ENCODE results near the gene ANKIB1.

Gene ANKIB1

DNA sequence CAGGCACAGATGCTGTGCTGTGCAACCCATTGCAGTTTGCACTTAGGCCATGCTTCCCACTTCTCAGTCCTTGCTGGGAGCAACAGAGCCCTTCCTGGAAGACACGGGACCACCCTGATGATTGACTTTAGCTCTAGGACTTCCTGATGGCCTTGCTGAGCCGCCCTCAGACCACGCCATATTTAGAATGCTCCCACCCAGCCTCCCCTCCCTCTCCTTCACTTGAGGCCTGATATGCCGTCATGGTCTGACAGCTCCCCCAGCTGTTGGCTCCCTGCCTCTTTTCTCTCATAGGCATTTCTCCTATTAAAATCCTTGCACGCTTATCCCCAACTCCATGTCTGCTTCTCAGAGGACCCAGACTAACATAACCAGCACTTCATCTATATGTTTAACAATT is 172.1 kb downstream of the ANKIB1 start:
- Histone ChIP-seq H3K9me3 (ENCODE audit: insufficient read depth, low read depth, low read length) (no peaks in the 10 kb centered on the region), H3K4me2 (ENCODE audit: low read depth, low read length, poor library complexity, severe bottlenecking) (no peak overlapping the region), H3K4me3 (ENCODE audit: low read length, poor library complexity, severe bottlenecking) (no peak overlapping the region), H3K79me2 (ENCODE audit: insufficient read depth, low read length) (no peaks in the 10 kb centered on the region), H3K27me3 (ENCODE audit: insufficient read depth, low read length, poor library complexity, severe bottlenecking) (peaks cover 36% of the 10 kb centered on the region), H3K4me1 (ENCODE audit: insufficient read depth, low read length, poor library complexity, severe bottlenecking) (peaks cover 9% of the 10 kb centered on the region), H2AFZ (ENCODE audit: low read length) (no peak overlapping the region), H4K20me1 (ENCODE audit: insufficient read depth, low read length, poor library complexity, severe bottlenecking) (no peaks in the 10 kb centered on the region), H3K9me2 (replicated peaks; ENCODE audit: low read depth, low read length) (no peaks in the 10 kb centered on the region), H3F3A (ENCODE audit: low read depth) (no peaks in the 10 kb centered on the region), H3K9ac (ENCODE audit: low read depth, low read length, poor library complexity, severe bottlenecking) (no peak overlapping the region), H3K36me3 (ENCODE audit: insufficient read depth, low read length) (no peaks in the 10 kb centered on the region)
- TF ChIP-seq EZH2phosphoT487 (IDR thresholded peaks at IDR 0.05; ENCODE audit: borderline replicate concordance): no peak
- TF ChIP-seq, protein P1, sequence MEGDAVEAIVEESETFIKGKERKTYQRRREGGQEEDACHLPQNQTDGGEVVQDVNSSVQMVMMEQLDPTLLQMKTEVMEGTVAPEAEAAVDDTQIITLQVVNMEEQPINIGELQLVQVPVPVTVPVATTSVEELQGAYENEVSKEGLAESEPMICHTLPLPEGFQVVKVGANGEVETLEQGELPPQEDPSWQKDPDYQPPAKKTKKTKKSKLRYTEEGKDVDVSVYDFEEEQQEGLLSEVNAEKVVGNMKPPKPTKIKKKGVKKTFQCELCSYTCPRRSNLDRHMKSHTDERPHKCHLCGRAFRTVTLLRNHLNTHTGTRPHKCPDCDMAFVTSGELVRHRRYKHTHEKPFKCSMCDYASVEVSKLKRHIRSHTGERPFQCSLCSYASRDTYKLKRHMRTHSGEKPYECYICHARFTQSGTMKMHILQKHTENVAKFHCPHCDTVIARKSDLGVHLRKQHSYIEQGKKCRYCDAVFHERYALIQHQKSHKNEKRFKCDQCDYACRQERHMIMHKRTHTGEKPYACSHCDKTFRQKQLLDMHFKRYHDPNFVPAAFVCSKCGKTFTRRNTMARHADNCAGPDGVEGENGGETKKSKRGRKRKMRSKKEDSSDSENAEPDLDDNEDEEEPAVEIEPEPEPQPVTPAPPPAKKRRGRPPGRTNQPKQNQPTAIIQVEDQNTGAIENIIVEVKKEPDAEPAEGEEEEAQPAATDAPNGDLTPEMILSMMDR (conservative IDR thresholded peaks at IDR 0.05; ENCODE audit: low read length): peak; percentile 61

GRCh38 chr7:92421676-92422435 is 176.1 kb downstream of the ANKIB1 start:
- Histone ChIP-seq H4K20me1 (ENCODE audit: insufficient read depth, low read length, poor library complexity, severe bottlenecking) (no peaks in the 10 kb centered on the region), H3K4me1 (ENCODE audit: insufficient read depth, low read length, poor library complexity, severe bottlenecking) (peaks cover 22% of the 10 kb centered on the region), H3F3A (ENCODE audit: low read depth) (no peaks in the 10 kb centered on the region), H3K27me3 (ENCODE audit: insufficient read depth, low read length, poor library complexity, severe bottlenecking) (no peaks in the 10 kb centered on the region), H3K9ac (ENCODE audit: low read depth, low read length, poor library complexity, severe bottlenecking) (no peak overlapping the region), H3K4me2 (ENCODE audit: low read depth, low read length, poor library complexity, severe bottlenecking) (peak overlapping the region; percentile 1), H3K79me2 (ENCODE audit: insufficient read depth, low read length) (no peaks in the 10 kb centered on the region), H3K9me3 (ENCODE audit: insufficient read depth, low read depth, low read length) (no peaks in the 10 kb centered on the region), H3K36me3 (ENCODE audit: insufficient read depth, low read length) (no peaks in the 10 kb centered on the region), H3K4me3 (ENCODE audit: low read length, poor library complexity, severe bottlenecking) (no peak overlapping the region), H2AFZ (ENCODE audit: low read length) (no peak overlapping the region), H3K9me2 (replicated peaks; ENCODE audit: low read depth, low read length) (no peaks in the 10 kb centered on the region)
- TF ChIP-seq, protein P1 (conservative IDR thresholded peaks at IDR 0.05; ENCODE audit: low read length): no peak
- TF ChIP-seq EZH2phosphoT487 (IDR thresholded peaks at IDR 0.05; ENCODE audit: borderline replicate concordance): no peak

GRCh38 chr7:92422926-92423325 is 177.2 kb downstream of the ANKIB1 start:
- H3K79me2 ChIP-seq (ENCODE audit: insufficient read depth, low read length): no peaks in the 10 kb centered on the region
- no peak overlapping the region for H3K4me3 ChIP-seq (ENCODE audit: low read length, poor library complexity, severe bottlenecking)
- H3K9me2 ChIP-seq (replicated peaks; ENCODE audit: low read depth, low read length): no peaks in the 10 kb centered on the region
- H3K9ac ChIP-seq (ENCODE audit: low read depth, low read length, poor library complexity, severe bottlenecking): no peak overlapping the region
- H3K4me2 ChIP-seq (ENCODE audit: low read depth, low read length, poor library complexity, severe bottlenecking): no peak overlapping the region
- H3K9me3 ChIP-seq (ENCODE audit: insufficient read depth, low read depth, low read length): no peaks in the 10 kb centered on the region
- no peaks in the 10 kb centered on the region for H3K36me3 ChIP-seq (ENCODE audit: insufficient read depth, low read length)
- TF ChIP-seq, protein P1 (conservative IDR thresholded peaks at IDR 0.05; ENCODE audit: low read length): no peak
- no peak for TF ChIP-seq EZH2phosphoT487 (IDR thresholded peaks at IDR 0.05; ENCODE audit: borderline replicate concordance)
- H4K20me1 ChIP-seq (ENCODE audit: insufficient read depth, low read length, poor library complexity, severe bottlenecking): no peaks in the 10 kb centered on the region
- H3K4me1 ChIP-seq (ENCODE audit: insufficient read depth, low read length, poor library complexity, severe bottlenecking): peaks cover 22% of the 10 kb centered on the region
- H2AFZ ChIP-seq (ENCODE audit: low read length): no peak overlapping the region
- H3F3A ChIP-seq (ENCODE audit: low read depth): no peaks in the 10 kb centered on the region
- H3K27me3 ChIP-seq (ENCODE audit: insufficient read depth, low read length, poor library complexity, severe bottlenecking): no peaks in the 10 kb centered on the region

Data from Loucy (cell line).